Cortex of kidney (tissue), 1 donor: ENCODE data around the gene TYRO3.

Source experiments
- DNase-seq: peaks from one replicate; lab custom pipeline; 2025; lab: John Stamatoyannopoulos, UW

TYRO3 gene

GRCh38 chr15:41558400-41559238, at the start of gene TYRO3:
TYRO3 (plus strand) TSS chr15:41559212; CDS start chr15:41559258, 46 bp downstream.
- no peak for DNase-seq

- no peak for DNase-seq
Measured at GRCh38 chr15:41510728-41511127, 48.3 kb upstream of the TYRO3 start.

GRCh38 chr15:41511331-41511898, 47.6 kb upstream of the TYRO3 start:
- DNase-seq, result no peak

- DNase-seq, result no peak
Measured at GRCh38 chr15:41511899-41512369, 47.1 kb upstream of the TYRO3 start.

- DNase-seq, result no peak
Measured at GRCh38 chr15:41512512-41512939, 46.5 kb upstream of the TYRO3 start.

- no peak for DNase-seq
Measured at GRCh38 chr15:41512940-41513505, 46.0 kb upstream of the TYRO3 start.

- DNase-seq, result no peak
Measured at GRCh38 chr15:41513506-41514227, 45.3 kb upstream of the TYRO3 start, which contains the start of gene LTK. LTK (minus strand) TSS chr15:41513827; CDS start chr15:41513709, 118 bp downstream.

- DNase-seq, result no peak
Measured at GRCh38 chr15:41517895-41518449, 41.0 kb upstream of the TYRO3 start.

- DNase-seq, result no peak
Measured at GRCh38 chr15:41520636-41521035, 38.4 kb upstream of the TYRO3 start.

GRCh38 chr15:41521614-41522013, 37.4 kb upstream of the TYRO3 start:
- no peak for DNase-seq

- DNase-seq, result no peak
Measured at GRCh38 chr15:41523097-41523496, 35.9 kb upstream of the TYRO3 start.

GRCh38 chr15:41530363-41530956, 28.6 kb upstream of the TYRO3 start:
- DNase-seq, result no peak

GRCh38 chr15:41535544-41535943, 23.5 kb upstream of the TYRO3 start:
- DNase-seq, result no peak

- DNase-seq, result no peak
Measured at GRCh38 chr15:41536866-41537265, 22.1 kb upstream of the TYRO3 start.

GRCh38 chr15:41543521-41543870, 15.5 kb upstream of the TYRO3 start:
- no peak for DNase-seq

- no peak for DNase-seq
Measured at GRCh38 chr15:41544650-41545015, 14.4 kb upstream of the TYRO3 start.

GRCh38 chr15:41545218-41545617, 13.8 kb upstream of the TYRO3 start:
- DNase-seq, result no peak

- no peak for DNase-seq
Measured at GRCh38 chr15:41546851-41547786, 11.9 kb upstream of the TYRO3 start.

GRCh38 chr15:41550066-41550775, 8.8 kb upstream of the TYRO3 start:
- DNase-seq, result no peak

GRCh38 chr15:41553731-41554130, 5.3 kb upstream of the TYRO3 start:
- DNase-seq, result no peak
